Tibial nerve (tissue), 4 donors: ENCODE measurements around the gene EDA.

Experiments used
- EP300 ChIP-seq, 2 donors: sonication (generic); formaldehyde crosslinking; IDR thresholded peaks; one replicate each; pipeline ENCODE4 v1.6.1; 2017; ENCODE audit warnings: antibody characterized with exemption in 2 of 2, mild to moderate bottlenecking in 1 of 2
- POLR2A ChIP-seq, 2 donors: fragments of 450-650 bp; IDR thresholded peaks; one replicate each; pipeline ENCODE4 v1.6.1; 2017; ENCODE audit warnings: antibody characterized with exemption in 2 of 2, mild to moderate bottlenecking in 2 of 2, moderate library complexity in 2 of 2
- TF ChIP-seq, protein P1 (sequence below), 5 experiments: fragments of 200-600 bp in 3 of 5; fragments of 450-650 bp in 2 of 5; sonication (generic) in 3 of 5; IDR thresholded peaks; one replicate each; pipeline ENCODE4 v1.5.1; 2016 to 2019; ENCODE audit warnings: antibody characterized with exemption in 5 of 5, mild to moderate bottlenecking in 3 of 5, moderate library complexity in 2 of 5

DNA sequence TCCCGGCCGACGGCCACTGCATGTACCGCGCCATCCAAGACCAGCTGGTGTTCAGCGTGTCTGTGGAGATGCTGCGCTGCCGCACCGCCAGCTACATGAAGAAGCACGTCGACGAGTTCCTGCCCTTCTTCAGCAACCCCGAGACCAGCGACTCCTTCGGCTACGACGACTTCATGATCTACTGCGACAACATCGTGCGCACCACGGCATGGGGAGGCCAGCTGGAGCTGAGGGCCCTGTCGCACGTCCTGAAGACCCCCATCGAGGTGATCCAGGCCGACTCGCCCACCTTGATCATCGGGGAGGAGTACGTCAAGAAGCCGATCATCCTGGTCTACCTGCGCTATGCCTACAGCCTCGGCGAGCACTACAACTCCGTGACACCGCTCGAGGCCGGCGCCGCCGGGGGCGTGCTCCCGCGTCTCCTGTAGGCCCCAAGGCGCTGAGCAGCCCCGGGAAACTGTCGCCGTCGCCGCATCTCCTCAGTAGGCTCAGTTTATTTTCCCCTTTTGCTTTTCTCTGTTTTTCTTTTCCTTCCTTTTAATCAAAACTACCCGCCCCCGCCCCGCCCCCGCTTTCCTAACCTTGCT is 447.1 kb downstream of the EDA start:
- TF ChIP-seq, protein P1, sequence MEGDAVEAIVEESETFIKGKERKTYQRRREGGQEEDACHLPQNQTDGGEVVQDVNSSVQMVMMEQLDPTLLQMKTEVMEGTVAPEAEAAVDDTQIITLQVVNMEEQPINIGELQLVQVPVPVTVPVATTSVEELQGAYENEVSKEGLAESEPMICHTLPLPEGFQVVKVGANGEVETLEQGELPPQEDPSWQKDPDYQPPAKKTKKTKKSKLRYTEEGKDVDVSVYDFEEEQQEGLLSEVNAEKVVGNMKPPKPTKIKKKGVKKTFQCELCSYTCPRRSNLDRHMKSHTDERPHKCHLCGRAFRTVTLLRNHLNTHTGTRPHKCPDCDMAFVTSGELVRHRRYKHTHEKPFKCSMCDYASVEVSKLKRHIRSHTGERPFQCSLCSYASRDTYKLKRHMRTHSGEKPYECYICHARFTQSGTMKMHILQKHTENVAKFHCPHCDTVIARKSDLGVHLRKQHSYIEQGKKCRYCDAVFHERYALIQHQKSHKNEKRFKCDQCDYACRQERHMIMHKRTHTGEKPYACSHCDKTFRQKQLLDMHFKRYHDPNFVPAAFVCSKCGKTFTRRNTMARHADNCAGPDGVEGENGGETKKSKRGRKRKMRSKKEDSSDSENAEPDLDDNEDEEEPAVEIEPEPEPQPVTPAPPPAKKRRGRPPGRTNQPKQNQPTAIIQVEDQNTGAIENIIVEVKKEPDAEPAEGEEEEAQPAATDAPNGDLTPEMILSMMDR (IDR thresholded peaks at IDR 0.05): no peak
- TF ChIP-seq POLR2A (IDR thresholded peaks at IDR 0.05) (no peak), EP300 (IDR thresholded peaks at IDR 0.05) (no peak)
